Testis (tissue), 2 donors: ENCODE results near the gene AZGP1.
"Not testable (repeated sequence)": the region's sequence is repeated elsewhere in the genome, so short reads cannot be mapped to it uniquely, and the experiment has no call there.

Experiments used
- CTCF ChIP-seq, 3 experiments: fragments of 450-650 bp in 2 of 3; fragments of 200-600 bp in 1 of 3; sonication (generic) in 1 of 3; IDR thresholded peaks; one replicate each; pipeline ENCODE4 v1.5.1; 2016 to 2019; ENCODE audit warnings: antibody characterized with exemption in 3 of 3, mild to moderate bottlenecking in 2 of 3, moderate library complexity in 1 of 3
- POLR2A ChIP-seq: fragments of 450-650 bp; IDR thresholded peaks from one replicate; pipeline ENCODE4 v1.6.1; 2017; ENCODE audit warnings: antibody characterized with exemption, mild to moderate bottlenecking, moderate library complexity

GRCh38 chr7:99973817-99974216 is 2.0 kb downstream of the AZGP1 start:
- TF ChIP-seq CTCF (IDR thresholded peaks at IDR 0.05); POLR2A: not testable (repeated sequence)
